ENCODE measurements around the gene MAGEB17. TPM values are rescaled to one million over a fixed set of nuclear protein-coding genes. Genes with fewer than 3 reads are reported as not detected.

The MAGEB17 gene, protein sequence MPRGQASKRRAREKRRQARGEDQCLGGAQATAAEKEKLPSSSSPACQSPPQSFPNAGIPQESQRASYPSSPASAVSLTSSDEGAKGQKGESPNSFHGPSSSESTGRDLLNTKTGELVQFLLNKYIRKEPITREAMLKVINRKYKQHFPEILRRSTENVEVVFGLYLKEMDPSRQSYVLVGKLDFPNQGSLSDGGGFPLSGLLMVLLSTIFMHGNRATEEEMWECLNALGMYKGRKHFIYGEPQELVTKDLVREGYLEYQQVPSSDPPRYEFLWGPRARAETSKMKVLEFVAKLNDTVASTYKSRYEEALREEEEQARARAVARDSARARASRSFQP
- total RNA-seq (2021) (not detected in 2 replicates), Bru-seq, nascent RNA (percentile 11 among the genes with signal in this experiment), BruChase-seq, experiment 1, labeled RNA remaining after a 2-hour chase (not detected), BruChase-seq, experiment 2, labeled RNA remaining after a 6-hour chase (percentile 29 among the genes with signal in this experiment)
- long read RNA-seq = 0 reads

DNA sequence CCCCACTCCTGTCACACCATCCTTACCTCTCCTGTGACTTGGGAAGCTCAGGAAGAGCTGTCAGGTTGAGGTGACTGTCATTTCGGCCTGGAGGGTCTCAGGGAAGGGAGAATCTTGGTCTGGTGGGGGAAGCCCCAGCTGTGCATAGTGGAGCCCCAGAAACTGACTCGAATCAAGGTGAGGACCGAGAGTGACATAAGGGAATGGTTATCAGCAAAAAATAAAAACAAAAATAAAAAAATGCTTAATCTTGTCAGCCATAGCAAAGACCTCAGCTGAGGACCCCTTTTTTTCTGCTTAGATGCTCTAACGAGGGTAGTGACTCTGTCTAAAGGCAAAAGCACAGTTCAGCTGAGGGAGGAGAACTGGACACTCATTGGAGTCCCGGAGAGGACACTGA lies at the start of gene MAGEB17:
TSS of gene MAGEB17 (plus strand) at position 301 of the 400 bp plus-strand sequence. CDS start 2,902 bp downstream, outside the sequence.
- Histone ChIP-seq H3F3A (ENCODE audit: insufficient read depth, low read depth) (no peaks in the 10 kb centered on the region), H3K79me2 (ENCODE audit: low read depth) (no peaks in the 10 kb centered on the region), H3K4me1 (replicated peaks; ENCODE audit: insufficient read depth) (no peaks in the 10 kb centered on the region), H3K9me3 (ENCODE audit: insufficient read depth, low read depth) (no peaks in the 10 kb centered on the region), H3K27me3 (ENCODE audit: insufficient read depth, low read depth) (no peaks in the 10 kb centered on the region), H4K20me1 (ENCODE audit: insufficient read depth) (no peaks in the 10 kb centered on the region), H3K4me3 (no peak within 1 kb of the TSS), H3K27ac (no peak within 1 kb of the TSS), H3K9me2 (ENCODE audit: insufficient read depth) (no peaks in the 10 kb centered on the region), H3K4me2 (no peak within 1 kb of the TSS), H2AFZ (no peak within 1 kb of the TSS), H3K36me3 (ENCODE audit: low read depth) (no peaks in the 10 kb centered on the region)
- TF ChIP-seq, protein P1, sequence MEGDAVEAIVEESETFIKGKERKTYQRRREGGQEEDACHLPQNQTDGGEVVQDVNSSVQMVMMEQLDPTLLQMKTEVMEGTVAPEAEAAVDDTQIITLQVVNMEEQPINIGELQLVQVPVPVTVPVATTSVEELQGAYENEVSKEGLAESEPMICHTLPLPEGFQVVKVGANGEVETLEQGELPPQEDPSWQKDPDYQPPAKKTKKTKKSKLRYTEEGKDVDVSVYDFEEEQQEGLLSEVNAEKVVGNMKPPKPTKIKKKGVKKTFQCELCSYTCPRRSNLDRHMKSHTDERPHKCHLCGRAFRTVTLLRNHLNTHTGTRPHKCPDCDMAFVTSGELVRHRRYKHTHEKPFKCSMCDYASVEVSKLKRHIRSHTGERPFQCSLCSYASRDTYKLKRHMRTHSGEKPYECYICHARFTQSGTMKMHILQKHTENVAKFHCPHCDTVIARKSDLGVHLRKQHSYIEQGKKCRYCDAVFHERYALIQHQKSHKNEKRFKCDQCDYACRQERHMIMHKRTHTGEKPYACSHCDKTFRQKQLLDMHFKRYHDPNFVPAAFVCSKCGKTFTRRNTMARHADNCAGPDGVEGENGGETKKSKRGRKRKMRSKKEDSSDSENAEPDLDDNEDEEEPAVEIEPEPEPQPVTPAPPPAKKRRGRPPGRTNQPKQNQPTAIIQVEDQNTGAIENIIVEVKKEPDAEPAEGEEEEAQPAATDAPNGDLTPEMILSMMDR (conservative IDR thresholded peaks at IDR 0.05) = no peak
- TF ChIP-seq EZH2 (IDR thresholded peaks at IDR 0.05; ENCODE audit: low read depth) = no peak
- no peak for DNase-seq
- POLR2A ChIA-PET (ENCODE audit: unreplicated experiment) = no interaction called here
- CTCF ChIA-PET = no interaction called here
- BruUV-seq (replicated peaks) = no TSS peak
- intact Hi-C loops (cut with micrococcal nuclease; ENCODE audit: unreplicated experiment) = no loop called here

DNA sequence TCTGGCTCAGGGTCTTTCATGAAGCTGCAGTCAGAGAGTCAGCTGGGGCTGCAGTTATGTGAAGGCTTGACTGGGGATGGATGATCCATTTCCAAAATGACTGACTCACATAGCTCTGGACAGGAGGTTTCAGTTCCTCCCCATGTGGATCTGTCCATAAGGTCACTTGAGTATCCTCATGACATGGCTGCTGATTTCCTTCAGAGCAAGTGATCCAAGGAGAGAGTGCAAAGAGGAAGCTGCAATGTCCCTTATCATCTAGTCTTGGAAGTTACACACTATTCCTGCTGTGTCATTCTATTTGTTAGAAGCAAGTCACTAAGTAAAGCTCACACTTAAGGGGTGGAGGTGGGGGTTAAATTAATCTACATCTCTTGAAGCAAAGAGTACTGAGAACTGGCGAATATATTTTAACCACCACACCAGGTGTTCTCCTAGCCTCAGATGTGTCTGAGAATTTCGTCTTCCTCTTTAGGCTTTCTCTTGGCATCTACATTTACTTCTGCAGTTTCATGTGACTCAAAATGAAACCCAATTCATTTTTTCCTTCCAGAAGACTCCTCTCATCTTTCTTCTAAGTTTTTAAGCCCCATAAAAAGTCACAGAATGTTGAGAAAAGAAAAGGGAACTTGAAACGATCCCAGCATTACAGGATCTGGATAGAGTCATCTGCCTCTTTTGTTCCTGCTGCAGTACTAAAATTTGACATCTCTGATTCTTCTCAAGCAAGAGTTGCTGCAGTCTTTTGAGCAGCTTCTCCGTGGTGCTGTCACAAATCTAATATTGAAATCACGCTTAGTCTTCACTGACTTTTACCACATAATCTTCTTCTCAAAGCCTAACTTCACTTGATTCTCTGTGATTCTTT lies 47.7 kb upstream of the MAGEB17 start:
- H2AFZ ChIP-seq = peak overlapping the region; percentile 64; the same call in 1 of the 2 replicates
- no peaks in the 10 kb centered on the region; the same call in 1 of the 2 replicates for H3K9me3 ChIP-seq (ENCODE audit: insufficient read depth, low read depth)

DNA sequence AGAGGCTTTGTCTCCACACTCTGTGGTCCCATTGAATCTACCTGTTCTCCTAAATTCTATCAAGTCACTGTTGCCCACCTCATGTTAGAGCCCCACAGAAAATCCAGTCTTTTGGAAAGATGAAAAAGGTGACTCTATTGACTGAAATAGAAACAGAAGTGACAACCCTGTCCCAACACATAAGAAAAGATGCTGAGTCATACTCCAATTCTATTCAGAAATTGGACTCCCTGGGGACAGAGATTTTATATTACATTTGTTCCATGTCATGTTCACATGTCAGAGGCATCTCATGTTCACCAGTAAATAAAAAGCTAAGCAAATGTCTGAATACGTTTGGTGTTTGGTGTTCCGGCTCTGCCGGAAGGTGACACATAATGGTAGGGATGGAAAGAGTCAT lies 46.9 kb upstream of the MAGEB17 start:
- no TSS peak for BruUV-seq (replicated peaks)
- TF ChIP-seq, protein P1 (conservative IDR thresholded peaks at IDR 0.05) = no peak
- ChIA-PET CTCF (interaction anchor here (0.6 kb wide), 1 partner anchor 164 kb away, joined by 3 read pairs; no protein-coding TSS in a partner anchor), POLR2A (ENCODE audit: unreplicated experiment) (no interaction called here)
- Histone ChIP-seq H3K9me3 (ENCODE audit: insufficient read depth, low read depth) (no peaks in the 10 kb centered on the region), H3K4me1 (replicated peaks; ENCODE audit: insufficient read depth) (no peaks in the 10 kb centered on the region), H2AFZ (peak overlapping the region; percentile 64; the same call in 1 of the 2 replicates), H3K79me2 (ENCODE audit: low read depth) (no peaks in the 10 kb centered on the region), H3K4me2 (no peak overlapping the region), H3K36me3 (ENCODE audit: low read depth) (no peaks in the 10 kb centered on the region), H4K20me1 (ENCODE audit: insufficient read depth) (no peaks in the 10 kb centered on the region), H3K9me2 (ENCODE audit: insufficient read depth) (no peaks in the 10 kb centered on the region), H3F3A (ENCODE audit: insufficient read depth, low read depth) (no peaks in the 10 kb centered on the region), H3K27ac (no peak overlapping the region), H3K4me3 (no peak overlapping the region), H3K27me3 (ENCODE audit: insufficient read depth, low read depth) (no peaks in the 10 kb centered on the region)
- intact Hi-C loops (cut with micrococcal nuclease; ENCODE audit: unreplicated experiment) = no loop called here
- no peak for DNase-seq

More for the DNA sequence above, 47.7 kb upstream of the MAGEB17 start:
- Histone ChIP-seq H3K36me3 (ENCODE audit: low read depth) (no peaks in the 10 kb centered on the region), H3K4me2 (no peak overlapping the region), H3K4me1 (replicated peaks; ENCODE audit: insufficient read depth) (no peaks in the 10 kb centered on the region), H3K79me2 (ENCODE audit: low read depth) (no peaks in the 10 kb centered on the region), H4K20me1 (ENCODE audit: insufficient read depth) (no peaks in the 10 kb centered on the region), H3K9me2 (ENCODE audit: insufficient read depth) (no peaks in the 10 kb centered on the region), H3K4me3 (no peak overlapping the region), H3F3A (ENCODE audit: insufficient read depth, low read depth) (no peaks in the 10 kb centered on the region), H3K27me3 (ENCODE audit: insufficient read depth, low read depth) (no peaks in the 10 kb centered on the region), H3K27ac (no peak overlapping the region)
- ChIA-PET CTCF (no interaction called here), POLR2A (ENCODE audit: unreplicated experiment) (no interaction called here)
- TF ChIP-seq EZH2 (IDR thresholded peaks at IDR 0.05; ENCODE audit: low read depth) = no peak
- TF ChIP-seq, protein P1 (conservative IDR thresholded peaks at IDR 0.05) = no peak
- DNase-seq = no peak
- intact Hi-C loops (cut with micrococcal nuclease; ENCODE audit: unreplicated experiment) = no loop called here
- BruUV-seq (replicated peaks) = no TSS peak
